ENCODE measurements around the gene MYBPHL. TPM values are rescaled to one million over a fixed set of nuclear protein-coding genes. Genes with fewer than 3 reads are reported as not detected.

The MYBPHL gene
- total and polyA plus RNA-seq, 2 experiments from 2014 or later, result 3.6 to 7.4 TPM

- DNase-seq (ENCODE audit: low spot score), result no peak
- Histone ChIP-seq H3K9me3 (ENCODE audit: low read depth) (no peaks in the 10 kb centered on the region), H3K4me2 (peak overlapping the region; percentile 74), H2AFZ (peak overlapping the region; percentile 55), H3K9me2 (replicated peaks; ENCODE audit: insufficient read depth) (no peaks in the 10 kb centered on the region), H3K4me1 (ENCODE audit: insufficient read depth) (peaks cover 34% of the 10 kb centered on the region), H3K27me3 (no peaks in the 10 kb centered on the region), H3K36me3 (replicated peaks; ENCODE audit: insufficient read depth, low read depth) (no peaks in the 10 kb centered on the region), H4K20me1 (ENCODE audit: insufficient read depth, poor library complexity, severe bottlenecking) (no peaks in the 10 kb centered on the region), H3K4me3 (no peak overlapping the region), H3K27ac (peak overlapping the region; percentile 94), H3K79me2 (no peaks in the 10 kb centered on the region)
- no peak for TF ChIP-seq EZH2 (IDR thresholded peaks at IDR 0.05; ENCODE audit: borderline replicate concordance)
- no peak for TF ChIP-seq EZH2phosphoT487 (IDR thresholded peaks at IDR 0.05; ENCODE audit: low read depth, severe bottlenecking, unreplicated experiment)
- no peak for TF ChIP-seq CTCF (IDR thresholded peaks at IDR 0.05; ENCODE audit: poor library complexity)
- WGBS (ENCODE audit: low lambda C conversion rate, missing lambda C conversion rate), result 80% methylated on average over 23 of the region's 30 CpGs
Measured at GRCh38 chr1:109273570-109274288, 33.1 kb downstream of the MYBPHL start.

GRCh38 chr1:109272831-109273547, 33.8 kb downstream of the MYBPHL start:
- Histone ChIP-seq H2AFZ (no peak overlapping the region), H3K36me3 (replicated peaks; ENCODE audit: insufficient read depth, low read depth) (no peaks in the 10 kb centered on the region), H3K4me1 (ENCODE audit: insufficient read depth) (peaks cover 34% of the 10 kb centered on the region)

GRCh38 chr1:109272021-109272799, 34.6 kb downstream of the MYBPHL start:
- Histone ChIP-seq H3K9me3 (ENCODE audit: low read depth) (no peaks in the 10 kb centered on the region), H3K9me2 (replicated peaks; ENCODE audit: insufficient read depth) (no peaks in the 10 kb centered on the region), H3K4me3 (no peak overlapping the region), H3K4me2 (no peak overlapping the region), H2AFZ (no peak overlapping the region), H3K27ac (peak overlapping the region; percentile 94), H3K27me3 (no peaks in the 10 kb centered on the region), H4K20me1 (ENCODE audit: insufficient read depth, poor library complexity, severe bottlenecking) (no peaks in the 10 kb centered on the region), H3K4me1 (ENCODE audit: insufficient read depth) (peaks cover 34% of the 10 kb centered on the region), H3K36me3 (replicated peaks; ENCODE audit: insufficient read depth, low read depth) (no peaks in the 10 kb centered on the region), H3K79me2 (no peaks in the 10 kb centered on the region)
- TF ChIP-seq CTCF (IDR thresholded peaks at IDR 0.05; ENCODE audit: poor library complexity), result no peak
- TF ChIP-seq EZH2phosphoT487 (IDR thresholded peaks at IDR 0.05; ENCODE audit: low read depth, severe bottlenecking, unreplicated experiment), result no peak
- TF ChIP-seq EZH2 (IDR thresholded peaks at IDR 0.05; ENCODE audit: borderline replicate concordance), result no peak
- no peak for DNase-seq (ENCODE audit: low spot score)
- WGBS (ENCODE audit: low lambda C conversion rate, missing lambda C conversion rate), result 83% methylated on average over 13 of the region's 13 CpGs

More at GRCh38 chr1:109272831-109273547, 33.8 kb downstream of the MYBPHL start:
- Histone ChIP-seq H4K20me1 (ENCODE audit: insufficient read depth, poor library complexity, severe bottlenecking) (no peaks in the 10 kb centered on the region), H3K27me3 (no peaks in the 10 kb centered on the region), H3K4me2 (peak overlapping the region; percentile 74), H3K9me3 (ENCODE audit: low read depth) (no peaks in the 10 kb centered on the region), H3K79me2 (no peaks in the 10 kb centered on the region), H3K4me3 (no peak overlapping the region), H3K9me2 (replicated peaks; ENCODE audit: insufficient read depth) (no peaks in the 10 kb centered on the region), H3K27ac (peak overlapping the region; percentile 94)
- DNase-seq (ENCODE audit: low spot score), result no peak
- TF ChIP-seq EZH2phosphoT487 (IDR thresholded peaks at IDR 0.05; ENCODE audit: low read depth, severe bottlenecking, unreplicated experiment), result no peak
- TF ChIP-seq CTCF (IDR thresholded peaks at IDR 0.05; ENCODE audit: poor library complexity), result no peak
- TF ChIP-seq EZH2 (IDR thresholded peaks at IDR 0.05; ENCODE audit: borderline replicate concordance), result no peak
- 93% methylated on average over 15 of the region's 16 CpGs for WGBS (ENCODE audit: low lambda C conversion rate, missing lambda C conversion rate)

Measured in hepatocyte (in vitro differentiated cells).